Endometrial microvascular endothelial cells (primary cell): ENCODE measurements around the gene DOK3. TPM values are rescaled to one million over a fixed set of nuclear protein-coding genes. Genes with fewer than 3 reads are reported as not detected.
"Not testable (repeated sequence)": the region's sequence is repeated elsewhere in the genome, so short reads cannot be mapped to it uniquely, and the experiment has no call there.

Source experiments
- in situ Hi-C: cut with HindIII; loops from 2 replicates; pipeline ENCODE4 v1.10.0; 2017; ENCODE audit warnings: low sequenced_read_pairs, low pct_unique_long_range_greater_than_20kb; ENCODE audit errors: inconsistent ontology term
- total RNA-seq: library from RNA; depleted of rRNA; stranded (reverse); fragments of >200 nt; gene quantifications from one replicate; pipeline ENCODE4 v1.2.3, GENCODE V29; 2015; ENCODE audit errors: inconsistent ontology term

DOK3 gene
- total RNA-seq, 1 donor from 2014 or later = 3.0 TPM

DNA sequence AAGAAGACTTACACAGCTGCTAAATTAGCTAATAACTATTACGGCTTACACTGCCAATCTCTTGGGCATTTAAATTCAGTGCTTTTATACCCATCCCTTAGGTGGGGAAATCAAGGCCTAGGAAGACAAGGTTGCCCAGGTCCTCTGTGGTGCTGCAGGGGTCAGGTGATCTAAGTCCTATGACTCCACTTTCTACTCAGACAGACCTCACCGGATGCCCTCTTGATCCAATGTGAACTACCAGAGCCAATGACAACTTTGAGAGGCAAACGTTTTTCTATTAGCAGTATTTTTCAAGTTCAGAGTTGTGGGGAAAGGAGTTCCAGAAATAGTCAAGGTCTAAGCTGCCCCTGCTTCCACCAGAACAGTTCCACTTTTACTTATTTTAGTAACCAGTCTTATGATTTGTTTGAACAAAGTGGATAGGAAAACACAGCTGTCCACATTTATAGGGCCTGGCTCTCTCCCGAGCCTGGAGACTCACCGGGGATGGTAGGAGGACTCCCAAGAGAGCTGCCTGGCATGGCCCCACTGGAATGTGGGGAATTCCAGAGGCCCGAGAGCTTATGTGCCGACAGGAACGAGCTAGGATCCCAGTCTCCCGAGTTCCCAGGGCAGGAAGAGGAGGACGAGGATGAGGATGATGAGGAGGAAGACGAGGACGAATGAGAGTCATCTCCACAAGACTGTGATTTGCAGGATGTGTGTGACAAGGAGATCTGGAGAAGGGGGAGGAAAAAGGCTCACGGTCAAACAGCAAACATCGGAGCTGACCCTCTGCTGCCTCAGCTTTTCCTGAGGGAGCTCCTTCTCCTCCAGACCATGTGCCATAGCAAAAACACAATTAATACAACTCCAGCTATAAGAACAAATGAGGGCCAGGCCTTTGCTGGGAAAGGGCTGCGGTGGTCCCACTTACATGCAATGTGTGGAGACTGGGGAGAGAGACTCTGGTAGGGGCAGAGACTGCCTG, 28.0 kb upstream of the DOK3 start:
- in situ Hi-C loops = no loop called here

DNA sequence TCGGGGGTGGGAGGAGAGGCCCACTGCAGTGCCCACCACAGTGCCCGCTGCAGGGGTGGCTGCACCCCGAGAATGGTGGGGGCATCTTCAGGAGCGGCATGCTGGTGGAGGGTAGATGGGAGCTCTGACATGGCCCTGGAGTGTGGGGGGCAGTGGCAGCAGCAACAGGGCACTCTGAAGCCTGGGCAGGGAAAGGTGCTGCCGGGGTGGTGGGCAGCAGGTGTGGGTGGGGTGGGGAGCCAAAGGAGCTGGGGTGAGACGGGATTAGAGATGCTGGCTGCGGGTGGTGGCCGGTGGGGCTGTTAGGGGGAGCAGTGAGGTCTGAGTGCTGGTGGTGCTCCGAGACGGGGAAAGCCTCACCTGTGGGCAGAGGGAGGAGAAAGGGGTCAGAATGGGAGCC, 26.8 kb upstream of the DOK3 start:
- in situ Hi-C loops = no loop called here

DNA sequence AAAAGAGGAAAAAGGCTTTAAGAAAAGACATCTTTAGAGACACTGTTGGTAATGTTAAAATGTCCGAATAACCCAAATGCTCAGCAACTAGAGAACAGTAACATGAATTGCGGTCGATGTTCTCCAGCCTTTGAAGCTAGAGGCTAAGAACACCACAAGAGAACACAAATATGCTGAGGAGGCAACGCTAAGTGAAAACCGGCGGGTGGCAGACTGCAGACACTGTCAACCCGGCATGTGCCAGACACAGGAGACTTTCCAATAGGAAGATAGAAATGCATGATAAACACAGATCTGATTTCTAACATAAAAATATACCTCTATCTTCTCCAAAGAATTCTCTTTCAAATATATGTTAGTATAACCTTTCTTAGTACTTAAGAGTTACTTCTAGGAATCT, 25.5 kb upstream of the DOK3 start:
- in situ Hi-C loops = no loop called here

DNA sequence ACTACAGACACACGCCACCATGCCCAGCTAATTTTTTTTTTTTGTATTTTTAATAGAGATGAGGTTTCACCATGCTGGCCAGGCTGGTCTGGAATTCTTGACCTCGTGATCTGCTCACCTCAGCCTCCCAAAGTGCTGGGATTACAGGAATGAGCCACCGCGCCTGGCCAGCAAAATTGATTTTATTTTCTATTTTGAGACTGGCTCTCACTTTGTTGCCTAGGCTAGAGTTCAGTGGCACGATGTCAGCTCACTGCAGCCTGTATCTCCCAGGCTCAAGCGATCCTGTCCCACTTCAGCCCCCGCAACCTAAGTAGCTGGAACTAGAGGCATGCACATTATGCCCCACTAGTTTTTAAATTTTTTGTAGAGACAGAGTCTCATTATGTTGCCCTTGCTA, 24.8 kb upstream of the DOK3 start:
- in situ Hi-C loops = not testable (repeated sequence)

DNA sequence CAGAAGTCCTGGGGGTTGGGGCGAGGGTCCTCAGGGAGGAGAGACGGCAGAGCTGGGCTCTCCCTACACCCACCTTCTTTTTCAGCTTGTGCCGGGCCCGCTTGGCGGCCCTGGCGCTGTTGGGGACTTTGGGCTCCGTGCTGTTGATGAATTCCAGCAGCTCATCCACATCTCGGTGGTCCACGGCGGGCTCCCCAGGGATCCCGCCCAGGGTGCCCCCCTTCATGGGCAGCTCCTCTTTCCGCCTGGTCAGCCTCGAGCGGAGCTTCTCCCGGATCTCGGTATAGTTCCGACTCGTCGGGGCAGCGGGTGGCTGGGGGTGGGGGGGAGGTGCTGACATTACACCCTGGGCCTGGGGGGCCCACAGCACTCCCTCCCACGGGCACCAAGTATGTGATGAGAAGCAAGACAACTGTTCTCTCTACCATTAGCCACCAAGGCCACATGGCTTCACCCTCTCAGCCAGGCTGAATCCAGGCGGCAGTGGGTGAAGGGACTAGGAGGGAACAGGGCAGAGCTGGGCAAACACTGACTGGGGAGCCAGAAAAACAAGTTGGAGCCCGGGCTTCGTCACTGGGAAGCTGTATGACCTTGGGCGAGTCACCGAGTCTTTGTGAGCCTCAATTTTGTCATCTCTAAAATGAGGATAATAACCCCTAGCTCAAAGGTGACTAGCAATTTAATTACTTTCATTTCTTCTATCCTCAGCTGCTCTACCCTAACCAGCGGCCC, 21.7 kb upstream of the DOK3 start:
- in situ Hi-C loops = no loop called here

DNA sequence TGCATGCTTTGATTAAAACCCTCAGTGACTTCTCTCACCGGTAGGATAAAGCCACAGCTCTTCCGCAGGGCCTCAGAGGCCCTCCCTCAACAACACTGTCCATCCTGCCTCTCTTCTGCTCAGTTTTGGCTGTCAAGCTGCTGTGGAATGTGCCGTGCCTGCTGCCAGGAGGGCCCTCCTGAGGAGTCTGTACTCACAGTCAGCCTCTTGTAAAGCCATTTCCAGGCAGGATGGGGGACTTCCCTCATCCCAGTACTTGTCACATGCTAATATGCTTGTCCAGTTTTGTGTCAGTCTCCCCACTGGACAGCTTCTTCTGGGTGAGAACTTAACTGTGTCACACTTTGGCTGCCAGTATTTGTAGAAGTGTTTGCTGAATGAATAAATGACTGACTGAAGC, 21.0 kb upstream of the DOK3 start:
- in situ Hi-C loops = no loop called here

DNA sequence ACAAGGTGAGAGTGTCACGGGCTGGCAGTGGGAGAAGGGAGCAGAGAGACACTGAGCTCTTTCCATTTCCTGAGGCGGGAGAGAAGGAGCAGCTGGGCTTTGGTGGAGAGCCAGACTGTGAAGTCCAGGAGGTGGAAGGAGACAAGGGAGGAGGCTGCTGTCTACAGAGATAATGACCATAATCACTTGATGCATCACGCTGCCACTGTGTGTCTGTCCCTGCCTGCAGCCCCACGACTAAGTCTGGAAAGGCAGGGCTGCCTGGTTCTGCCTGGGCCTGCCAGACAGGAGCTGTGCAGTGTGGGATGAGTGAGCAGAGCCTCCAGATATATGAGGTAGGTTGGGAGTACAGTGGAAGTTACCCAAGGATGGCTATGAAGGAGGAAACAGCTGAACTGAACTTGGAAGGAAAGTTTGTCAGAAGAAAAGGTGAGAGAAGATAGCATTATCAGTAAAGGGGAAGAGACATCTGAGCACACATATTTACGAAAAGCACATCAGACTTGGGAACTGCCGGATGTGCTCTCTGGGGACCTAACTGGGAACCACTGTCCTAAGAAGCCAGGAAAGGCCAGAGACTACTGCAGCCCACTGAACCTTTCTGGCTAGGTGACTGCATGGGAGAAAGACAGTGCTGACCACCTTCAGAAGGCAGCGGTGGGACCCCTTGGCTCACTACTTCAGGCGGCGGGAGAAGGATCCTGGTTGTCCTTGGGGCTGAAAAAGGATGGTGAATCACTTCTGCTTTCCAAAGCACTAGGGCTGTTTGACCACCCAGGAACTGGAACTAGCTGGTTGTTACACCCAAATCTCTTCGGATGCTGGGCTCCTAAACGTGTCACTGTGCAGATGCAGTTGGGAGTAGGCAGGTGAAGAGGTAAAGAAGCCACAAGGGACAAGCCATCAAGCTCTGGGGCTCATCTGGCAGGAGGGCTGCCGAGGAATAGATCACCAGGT, 19.9 kb upstream of the DOK3 start:
- in situ Hi-C loops = no loop called here

DNA sequence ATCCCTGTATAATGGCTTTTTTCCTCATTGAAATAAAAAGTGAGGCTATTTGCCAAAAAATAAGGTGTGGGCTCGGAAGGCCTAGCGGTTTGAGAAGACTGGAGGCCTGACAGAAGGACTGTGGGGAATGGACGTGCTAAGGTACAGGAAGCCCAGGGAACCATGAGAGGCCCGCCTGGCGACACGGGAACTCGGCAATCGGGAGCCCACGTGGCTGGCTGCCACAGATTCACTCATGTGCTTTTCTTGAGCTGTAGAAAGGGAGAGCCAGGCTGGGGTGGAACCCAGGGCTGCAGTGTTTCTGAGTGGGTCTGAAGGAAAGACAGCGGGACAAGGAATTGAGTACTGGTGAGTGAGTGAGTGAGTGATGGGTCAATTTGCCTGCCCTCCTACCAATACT, 19.0 kb upstream of the DOK3 start:
- in situ Hi-C loops = no loop called here

DNA sequence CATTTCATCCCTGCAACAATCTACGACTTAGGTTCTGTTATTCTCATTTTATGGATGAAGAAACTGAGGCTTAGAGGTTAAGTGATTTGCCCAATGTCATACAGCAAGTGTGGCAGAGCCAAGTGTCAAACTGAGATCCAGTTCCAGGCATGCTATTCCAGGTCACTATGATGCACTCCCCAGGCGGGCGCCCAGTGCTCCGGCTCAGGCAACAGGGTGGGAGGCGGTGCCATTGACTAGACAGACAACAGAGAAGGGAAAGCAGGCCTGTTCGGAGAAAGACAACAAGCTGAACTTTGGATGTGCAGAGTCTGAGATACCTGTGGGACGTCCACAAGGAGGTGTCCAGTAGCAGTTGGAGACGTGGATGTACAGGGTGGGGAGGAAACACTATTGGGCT, 18.0 kb upstream of the DOK3 start:
- in situ Hi-C loops = no loop called here

DNA sequence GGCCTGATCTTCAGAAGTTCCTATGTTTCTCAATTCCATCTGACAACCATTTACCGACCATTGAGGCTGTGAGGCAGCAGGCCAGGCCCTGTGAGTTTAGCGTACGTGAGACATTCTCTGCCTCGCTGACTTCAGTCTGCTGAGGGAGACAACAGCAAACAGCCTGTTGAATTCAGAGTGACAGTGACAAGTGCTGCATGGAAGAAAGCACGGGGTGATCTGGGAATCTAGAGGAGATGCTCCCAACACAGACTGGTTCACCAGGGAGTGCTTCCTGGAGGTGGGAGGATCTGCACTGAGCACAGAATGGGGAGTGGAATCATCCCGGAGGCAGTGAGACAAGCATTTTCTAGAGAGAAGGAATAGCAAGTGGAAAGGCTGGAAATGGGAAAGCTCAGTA, 17.2 kb upstream of the DOK3 start:
- in situ Hi-C loops = no loop called here

DNA sequence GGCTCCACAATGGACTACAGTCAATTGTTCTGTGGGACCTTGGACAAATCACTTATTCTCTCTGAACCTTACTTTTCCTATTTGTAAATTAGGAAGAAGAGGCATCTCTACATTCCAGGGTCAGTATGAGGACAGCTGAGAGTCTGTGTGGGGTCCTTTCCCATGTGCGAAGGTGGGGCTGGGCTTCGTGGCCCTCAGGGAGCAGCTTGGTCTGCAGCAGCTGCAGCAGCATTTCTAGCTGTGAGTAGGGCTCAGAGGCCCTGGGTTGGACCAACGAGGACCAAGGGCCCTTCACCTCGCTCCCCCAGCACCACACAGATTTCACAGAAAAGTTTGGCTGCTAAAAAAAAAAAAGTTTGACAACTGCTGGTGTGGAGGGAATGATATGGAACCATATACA, 16.6 kb upstream of the DOK3 start:
- in situ Hi-C loops = no loop called here

DNA sequence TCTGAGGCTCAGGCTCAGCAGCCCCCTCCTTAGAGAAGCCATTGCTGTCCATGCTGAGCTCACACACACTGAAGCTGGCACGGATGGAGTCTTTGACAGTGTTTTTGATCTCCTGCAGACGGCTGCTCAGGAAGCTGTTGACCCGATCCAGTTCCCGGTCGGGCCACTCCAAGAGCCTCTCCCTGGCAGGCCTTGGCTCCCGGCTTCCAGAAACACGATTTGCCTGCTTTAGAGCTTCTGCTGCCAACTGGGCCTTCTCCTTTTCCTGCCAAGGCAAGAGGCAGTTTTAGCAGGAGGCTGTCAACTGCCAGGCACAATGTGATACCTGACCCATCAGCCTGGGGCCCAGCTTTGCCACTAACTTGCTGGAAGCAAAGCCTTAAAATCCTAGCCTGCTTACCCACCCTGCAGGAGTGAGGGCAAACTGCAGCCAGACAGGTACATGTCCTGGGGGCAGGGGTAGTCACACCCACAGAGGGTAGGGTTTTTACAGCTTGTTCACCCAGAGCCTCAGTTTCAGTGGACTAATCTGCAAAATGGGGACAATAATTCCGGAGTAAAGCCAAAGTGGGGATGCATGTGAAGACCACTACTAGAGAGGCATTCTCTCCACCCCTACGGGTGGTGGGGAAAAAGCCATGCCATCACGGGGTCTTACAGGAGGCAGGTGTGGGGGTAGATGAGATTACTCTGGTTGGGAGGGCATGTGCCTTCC, 15.5 kb upstream of the DOK3 start:
- in situ Hi-C loops = no loop called here

DNA sequence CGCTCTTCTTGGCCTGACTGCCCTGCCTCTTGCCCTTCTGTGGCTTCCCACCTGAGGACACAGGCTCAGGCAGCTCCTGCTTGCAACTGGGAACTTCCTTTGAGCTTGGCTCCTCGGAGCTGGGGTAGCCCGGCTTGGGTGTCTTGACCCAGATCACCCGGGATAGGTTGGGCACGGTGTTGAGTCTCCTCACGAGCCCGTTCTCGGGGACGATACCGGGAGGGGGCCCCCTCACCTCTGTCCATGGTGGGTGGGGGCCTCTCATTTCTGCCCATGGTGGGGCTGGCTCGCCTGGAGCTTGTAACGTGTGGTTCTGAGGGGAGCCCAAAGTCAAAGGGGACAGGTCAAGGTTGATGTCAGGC, 14.9 kb upstream of the DOK3 start:
- in situ Hi-C loops = no loop called here

DNA sequence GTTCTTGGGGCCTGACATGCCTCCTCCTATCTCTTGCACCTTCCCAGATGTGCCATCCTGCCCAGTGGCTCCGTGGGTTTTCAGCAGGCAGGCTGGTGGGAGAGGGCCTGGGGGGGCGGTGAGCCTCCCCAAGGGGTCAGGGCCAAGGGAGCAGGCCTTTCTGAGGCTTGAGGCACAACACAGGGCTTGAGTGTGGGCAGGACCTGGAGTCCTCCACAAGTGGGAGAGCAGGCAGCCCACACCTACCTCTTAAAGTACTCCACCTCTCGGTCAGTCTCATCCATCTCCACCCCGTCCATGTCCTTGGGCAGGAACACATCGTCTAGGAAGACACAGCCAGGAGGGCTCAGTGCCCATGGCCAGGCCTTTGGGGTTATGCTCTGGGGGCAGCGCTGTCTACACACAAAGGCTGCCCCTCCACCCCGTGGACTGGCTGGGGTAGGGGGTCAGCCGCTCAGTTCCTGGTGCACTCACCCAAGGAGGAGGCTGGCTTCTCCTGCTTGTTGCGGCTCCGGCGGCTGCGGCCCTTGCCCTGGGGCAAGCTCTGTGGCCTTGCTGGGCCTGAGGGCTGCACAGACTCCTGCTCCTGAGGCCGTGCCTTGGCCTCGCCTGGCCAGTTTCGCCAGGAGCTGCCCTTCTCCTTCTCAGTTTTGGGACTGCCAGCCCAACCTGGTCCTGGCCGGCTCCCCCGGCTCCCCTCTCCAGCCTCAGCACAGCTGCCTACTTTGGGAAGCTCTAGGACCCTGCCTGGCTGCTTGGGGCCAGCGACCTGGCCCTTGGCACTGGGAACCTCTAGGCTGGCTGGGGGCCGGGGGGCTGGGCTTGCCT, 14.3 kb upstream of the DOK3 start:
- in situ Hi-C loops = no loop called here

DNA sequence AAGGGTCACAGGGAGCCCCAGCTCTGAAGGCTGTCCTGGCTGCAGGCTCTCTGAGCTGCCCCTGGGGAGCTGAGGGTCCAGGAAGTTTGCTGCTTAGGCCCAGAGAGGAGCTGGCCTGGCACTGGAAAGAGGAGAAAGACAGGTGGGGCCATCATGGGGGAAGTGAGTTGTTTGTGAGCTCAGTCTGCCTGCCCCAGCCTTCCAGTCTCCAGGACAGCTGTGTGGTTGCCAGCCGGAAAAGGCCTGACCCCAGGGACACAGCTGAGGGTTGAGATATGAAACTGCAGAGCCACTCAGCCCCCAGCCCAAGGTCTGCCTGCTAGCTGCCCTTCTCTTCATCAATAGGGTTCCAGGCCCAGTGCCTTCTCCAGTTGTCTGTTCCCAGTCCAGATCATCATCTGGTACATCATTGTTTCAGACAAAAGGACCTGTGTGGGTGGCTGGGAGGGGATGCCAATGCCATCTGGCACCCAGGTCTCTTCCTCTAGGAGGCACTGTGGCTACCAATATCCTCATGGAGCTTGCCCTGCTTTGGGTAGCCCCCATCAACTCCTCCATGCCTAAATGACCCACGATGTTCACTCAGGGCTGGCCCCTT, 11.4 kb upstream of the DOK3 start:
- in situ Hi-C loops = no loop called here

DNA sequence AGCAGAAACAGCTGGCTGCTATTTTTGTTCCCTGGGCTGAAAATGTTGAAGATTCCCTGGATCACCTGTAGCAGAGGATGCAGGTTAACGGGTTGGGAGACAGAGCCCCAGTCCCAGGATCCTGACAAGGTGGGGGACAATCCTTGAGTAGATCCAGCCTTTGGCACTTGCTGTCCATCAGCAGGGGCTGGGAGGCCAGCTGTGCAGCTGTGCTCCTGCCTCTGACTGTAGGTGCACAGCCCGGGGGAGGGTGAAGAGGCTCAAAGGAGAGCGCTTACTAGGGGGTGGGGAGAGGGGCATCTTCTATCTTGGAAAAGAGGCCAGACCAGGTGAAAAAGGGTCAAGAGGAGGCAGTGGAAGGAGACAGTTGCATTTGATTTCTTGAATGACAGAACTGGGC, 10.6 kb upstream of the DOK3 start:
- in situ Hi-C loops = no loop called here

DNA sequence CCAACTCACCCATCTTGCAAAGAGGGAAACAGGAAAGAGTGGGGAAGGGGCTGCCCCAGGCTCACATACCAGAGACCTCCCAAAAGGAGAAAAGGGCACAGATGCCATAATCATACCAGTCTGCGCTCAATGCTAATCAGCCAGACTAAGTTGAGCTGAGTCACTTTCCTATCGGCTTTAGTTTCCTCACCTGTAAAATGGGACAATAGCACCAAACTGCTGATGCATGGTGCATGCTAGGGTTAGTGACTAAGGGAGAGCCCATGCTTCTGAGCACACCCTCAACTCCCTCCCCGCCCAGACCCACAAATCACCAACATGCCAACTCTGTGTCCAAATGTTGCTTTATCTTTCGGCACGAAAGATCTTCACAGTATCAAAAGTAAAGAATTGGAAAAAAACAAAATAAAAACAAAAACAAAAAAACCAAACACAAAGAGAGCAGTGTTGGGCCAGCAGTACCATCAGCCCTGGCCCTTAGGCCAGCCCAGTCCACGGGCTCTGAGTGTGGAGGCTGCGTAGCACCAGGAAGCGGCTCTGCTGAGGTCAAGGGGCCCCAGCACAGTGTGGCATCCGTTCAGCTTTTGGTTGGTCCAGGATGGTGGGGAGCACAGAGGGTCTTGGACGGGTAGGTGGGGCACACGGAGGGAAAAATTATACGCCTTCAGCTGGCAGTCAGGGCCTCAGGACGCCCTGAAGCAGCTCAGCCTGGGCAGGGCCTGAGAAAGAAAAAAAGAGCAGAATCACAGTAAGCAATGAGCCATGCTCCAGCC, 10.0 kb upstream of the DOK3 start:
- in situ Hi-C loops = no loop called here
